LoVo (cell line): ENCODE results near the gene ZBTB18.
"Not testable (repeated sequence)": the region's sequence is repeated elsewhere in the genome, so short reads cannot be mapped to it uniquely, and the experiment has no call there.

Experiments
- DNase-seq: peaks from one replicate; pipeline ENCODE4 v3.0.0-alpha.2; 2016; ENCODE audit warnings: low spot score

ZBTB18 gene

GRCh38 chr1:244050835-244051444 lies at the start of gene ZBTB18:
Gene ZBTB18 (plus strand): TSS chr1:244051283. CDS start chr1:244051432, 149 bp downstream.
- no peak for DNase-seq

GRCh38 chr1:244002721-244003120 lies 48.4 kb upstream of the ZBTB18 start:
- no peak for DNase-seq

GRCh38 chr1:244005455-244005854 lies 45.6 kb upstream of the ZBTB18 start:
- DNase-seq = no peak

GRCh38 chr1:244006381-244006901 lies 44.6 kb upstream of the ZBTB18 start:
- DNase-seq = no peak

GRCh38 chr1:244006961-244007360 lies 44.1 kb upstream of the ZBTB18 start:
- DNase-seq = no peak

GRCh38 chr1:244010191-244010590 lies 40.9 kb upstream of the ZBTB18 start:
- DNase-seq = no peak

- no peak for DNase-seq
Measured at GRCh38 chr1:244010703-244011123, 40.4 kb upstream of the ZBTB18 start.

GRCh38 chr1:244011271-244011670 lies 39.8 kb upstream of the ZBTB18 start:
- DNase-seq = no peak

GRCh38 chr1:244011786-244012185 lies 39.3 kb upstream of the ZBTB18 start:
- DNase-seq = no peak

- no peak for DNase-seq
Measured at GRCh38 chr1:244012202-244012601, 38.9 kb upstream of the ZBTB18 start.

- DNase-seq = no peak
Measured at GRCh38 chr1:244013100-244013499, 38.0 kb upstream of the ZBTB18 start.

GRCh38 chr1:244014862-244015261 lies 36.2 kb upstream of the ZBTB18 start:
- not testable (repeated sequence) for DNase-seq

- no peak for DNase-seq
Measured at GRCh38 chr1:244019982-244020485, 31.0 kb upstream of the ZBTB18 start.

- no peak for DNase-seq
Measured at GRCh38 chr1:244021427-244021826, 29.7 kb upstream of the ZBTB18 start.

GRCh38 chr1:244022311-244022710 lies 28.8 kb upstream of the ZBTB18 start:
- DNase-seq = no peak

- no peak for DNase-seq
Measured at GRCh38 chr1:244022864-244023440, 28.1 kb upstream of the ZBTB18 start.

GRCh38 chr1:244027491-244028145 lies 23.5 kb upstream of the ZBTB18 start:
- DNase-seq = no peak

- DNase-seq = no peak
Measured at GRCh38 chr1:244028701-244029100, 22.4 kb upstream of the ZBTB18 start.

GRCh38 chr1:244029124-244029523 lies 22.0 kb upstream of the ZBTB18 start:
- no peak for DNase-seq

- DNase-seq = no peak
Measured at GRCh38 chr1:244030481-244031040, 20.5 kb upstream of the ZBTB18 start.

GRCh38 chr1:244035358-244035757 lies 15.7 kb upstream of the ZBTB18 start:
- no peak for DNase-seq

- DNase-seq = no peak
Measured at GRCh38 chr1:244037252-244037651, 13.8 kb upstream of the ZBTB18 start.
